ENCODE data around the gene KRTAP1-3.
"Not testable (repeated sequence)": the region's sequence is repeated elsewhere in the genome, so short reads cannot be mapped to it uniquely, and the experiment has no call there.

The KRTAP1-3 gene

GRCh38 chr17:41055130-41055529, 20.5 kb upstream of the KRTAP1-3 start, which contains the start of gene KRTAP2-2:
TSS of gene KRTAP2-2 (minus strand) at chr17:41055230. CDS start at chr17:41055211, 19 bp downstream.
- H3K4me1 ChIP-seq (ENCODE audit: control insufficient read depth in 2 of 2, insufficient read depth in 2 of 2, low read length in 2 of 2); H3K4me3 ChIP-seq (ENCODE audit: low read length in 2 of 2); H3K27ac ChIP-seq (ENCODE audit: low read depth in 2 of 2, low read length in 2 of 2); H3K9ac ChIP-seq (ENCODE audit: low read depth in 1 of 2, low read length in 2 of 2); H3K9me3 ChIP-seq (ENCODE audit: control insufficient read depth in 2 of 2, low read length in 2 of 2); H3K27me3 ChIP-seq (ENCODE audit: control insufficient read depth in 2 of 2, insufficient read depth in 2 of 2, low read length in 2 of 2); H3K36me3 ChIP-seq (ENCODE audit: control insufficient read depth in 2 of 2, insufficient read depth in 2 of 2, low read length in 2 of 2): not testable (repeated sequence)

- H3K27ac ChIP-seq (ENCODE audit: low read depth in 2 of 2, low read length in 2 of 2); H3K36me3 ChIP-seq (ENCODE audit: control insufficient read depth in 2 of 2, insufficient read depth in 2 of 2, low read length in 2 of 2); H3K9ac ChIP-seq (ENCODE audit: low read depth in 1 of 2, low read length in 2 of 2); H3K4me1 ChIP-seq (ENCODE audit: control insufficient read depth in 2 of 2, insufficient read depth in 2 of 2, low read length in 2 of 2); H3K9me3 ChIP-seq (ENCODE audit: control insufficient read depth in 2 of 2, low read length in 2 of 2); H3K4me3 ChIP-seq (ENCODE audit: low read length in 2 of 2); H3K27me3 ChIP-seq (ENCODE audit: control insufficient read depth in 2 of 2, insufficient read depth in 2 of 2, low read length in 2 of 2): not testable (repeated sequence)
These were observed 19.9 kb upstream of the KRTAP1-3 start for GRCh38 chr17:41054556-41054955.

- Histone ChIP-seq H3K9ac (ENCODE audit: low read depth in 1 of 2, low read length in 2 of 2) (no peak overlapping the region), H3K4me1 (ENCODE audit: control insufficient read depth in 2 of 2, insufficient read depth in 2 of 2, low read length in 2 of 2) (no peaks in the 10 kb centered on the region), H3K27ac (ENCODE audit: low read depth in 2 of 2, low read length in 2 of 2) (no peak overlapping the region), H3K9me3 (ENCODE audit: control insufficient read depth in 2 of 2, low read length in 2 of 2) (peaks cover 0 to 3% of the 10 kb centered on the region in 2 donors), H3K27me3 (ENCODE audit: control insufficient read depth in 2 of 2, insufficient read depth in 2 of 2, low read length in 2 of 2) (peaks cover 3 to 5% of the 10 kb centered on the region in 2 donors), H3K36me3 (ENCODE audit: control insufficient read depth in 2 of 2, insufficient read depth in 2 of 2, low read length in 2 of 2) (no peaks in the 10 kb centered on the region), H3K4me3 (ENCODE audit: low read length in 2 of 2) (no peak overlapping the region)
These were observed 19.4 kb upstream of the KRTAP1-3 start for GRCh38 chr17:41054025-41054424.

- Histone ChIP-seq H3K4me1 (ENCODE audit: control insufficient read depth in 2 of 2, insufficient read depth in 2 of 2, low read length in 2 of 2) (no peaks in the 10 kb centered on the region), H3K27ac (ENCODE audit: low read depth in 2 of 2, low read length in 2 of 2) (no peak overlapping the region), H3K36me3 (ENCODE audit: control insufficient read depth in 2 of 2, insufficient read depth in 2 of 2, low read length in 2 of 2) (no peaks in the 10 kb centered on the region), H3K9me3 (ENCODE audit: control insufficient read depth in 2 of 2, low read length in 2 of 2) (peaks cover 0 to 2% of the 10 kb centered on the region in 2 donors), H3K27me3 (ENCODE audit: control insufficient read depth in 2 of 2, insufficient read depth in 2 of 2, low read length in 2 of 2) (peaks cover 2 to 5% of the 10 kb centered on the region in 2 donors), H3K9ac (ENCODE audit: low read depth in 1 of 2, low read length in 2 of 2) (no peak overlapping the region), H3K4me3 (ENCODE audit: low read length in 2 of 2) (no peak overlapping the region)
These were observed 17.9 kb upstream of the KRTAP1-3 start for GRCh38 chr17:41052566-41052965.

- H3K9me3 ChIP-seq (ENCODE audit: control insufficient read depth in 2 of 2, low read length in 2 of 2), result no peaks in the 10 kb centered on the region
- H3K36me3 ChIP-seq (ENCODE audit: control insufficient read depth in 2 of 2, insufficient read depth in 2 of 2, low read length in 2 of 2), result no peaks in the 10 kb centered on the region
- no peaks in the 10 kb centered on the region for H3K4me1 ChIP-seq (ENCODE audit: control insufficient read depth in 2 of 2, insufficient read depth in 2 of 2, low read length in 2 of 2)
- no peak overlapping the region for H3K4me3 ChIP-seq (ENCODE audit: low read length in 2 of 2)
- H3K27me3 ChIP-seq (ENCODE audit: control insufficient read depth in 2 of 2, insufficient read depth in 2 of 2, low read length in 2 of 2), result peaks cover 5% of the 10 kb centered on the region in 2 donors
- H3K9ac ChIP-seq (ENCODE audit: low read depth in 1 of 2, low read length in 2 of 2), result no peak overlapping the region
- H3K27ac ChIP-seq (ENCODE audit: low read depth in 2 of 2, low read length in 2 of 2), result no peak overlapping the region
These were observed 14.4 kb upstream of the KRTAP1-3 start for GRCh38 chr17:41049110-41049509.

- Histone ChIP-seq H3K36me3 (ENCODE audit: control insufficient read depth in 2 of 2, insufficient read depth in 2 of 2, low read length in 2 of 2) (no peaks in the 10 kb centered on the region), H3K4me3 (ENCODE audit: low read length in 2 of 2) (no peak overlapping the region), H3K27ac (ENCODE audit: low read depth in 2 of 2, low read length in 2 of 2) (no peak overlapping the region), H3K9ac (ENCODE audit: low read depth in 1 of 2, low read length in 2 of 2) (no peak overlapping the region), H3K27me3 (ENCODE audit: control insufficient read depth in 2 of 2, insufficient read depth in 2 of 2, low read length in 2 of 2) (peaks cover 3 to 5% of the 10 kb centered on the region in 2 donors), H3K4me1 (ENCODE audit: control insufficient read depth in 2 of 2, insufficient read depth in 2 of 2, low read length in 2 of 2) (no peaks in the 10 kb centered on the region), H3K9me3 (ENCODE audit: control insufficient read depth in 2 of 2, low read length in 2 of 2) (no peaks in the 10 kb centered on the region)
These were observed 13.8 kb upstream of the KRTAP1-3 start for GRCh38 chr17:41048441-41048840.

GRCh38 chr17:41046735-41047465, 12.2 kb upstream of the KRTAP1-3 start, which contains the start of gene KRTAP2-1:
TSS of gene KRTAP2-1 (minus strand) at chr17:41047316. CDS start at chr17:41047267, 49 bp downstream.
- not testable (repeated sequence) for H3K36me3 ChIP-seq (ENCODE audit: control insufficient read depth in 2 of 2, insufficient read depth in 2 of 2, low read length in 2 of 2); H3K27me3 ChIP-seq (ENCODE audit: control insufficient read depth in 2 of 2, insufficient read depth in 2 of 2, low read length in 2 of 2); H3K9ac ChIP-seq (ENCODE audit: low read depth in 1 of 2, low read length in 2 of 2); H3K4me3 ChIP-seq (ENCODE audit: low read length in 2 of 2); H3K27ac ChIP-seq (ENCODE audit: low read depth in 2 of 2, low read length in 2 of 2); H3K9me3 ChIP-seq (ENCODE audit: control insufficient read depth in 2 of 2, low read length in 2 of 2); H3K4me1 ChIP-seq (ENCODE audit: control insufficient read depth in 2 of 2, insufficient read depth in 2 of 2, low read length in 2 of 2)

- Histone ChIP-seq H3K9me3 (ENCODE audit: control insufficient read depth in 2 of 2, low read length in 2 of 2) (no peaks in the 10 kb centered on the region), H3K9ac (ENCODE audit: low read depth in 1 of 2, low read length in 2 of 2) (no peak overlapping the region), H3K36me3 (ENCODE audit: control insufficient read depth in 2 of 2, insufficient read depth in 2 of 2, low read length in 2 of 2) (no peaks in the 10 kb centered on the region), H3K27ac (ENCODE audit: low read depth in 2 of 2, low read length in 2 of 2) (no peak overlapping the region), H3K4me3 (ENCODE audit: low read length in 2 of 2) (no peak overlapping the region), H3K4me1 (ENCODE audit: control insufficient read depth in 2 of 2, insufficient read depth in 2 of 2, low read length in 2 of 2) (no peaks in the 10 kb centered on the region), H3K27me3 (ENCODE audit: control insufficient read depth in 2 of 2, insufficient read depth in 2 of 2, low read length in 2 of 2) (peaks cover 2 to 5% of the 10 kb centered on the region in 2 donors)
These were observed 8.3 kb upstream of the KRTAP1-3 start for GRCh38 chr17:41042953-41043352.

GRCh38 chr17:41040783-41041571, 6.3 kb upstream of the KRTAP1-3 start, which contains the start of gene KRTAP1-1:
TSS of gene KRTAP1-1 (minus strand) at chr17:41041450. CDS start at chr17:41041397, 53 bp downstream.
- H3K27ac ChIP-seq (ENCODE audit: low read depth in 2 of 2, low read length in 2 of 2); H3K4me1 ChIP-seq (ENCODE audit: control insufficient read depth in 2 of 2, insufficient read depth in 2 of 2, low read length in 2 of 2): not testable (repeated sequence)

GRCh38 chr17:41037853-41038350, 3.2 kb upstream of the KRTAP1-3 start:
- Histone ChIP-seq H3K4me1 (ENCODE audit: control insufficient read depth in 2 of 2, insufficient read depth in 2 of 2, low read length in 2 of 2) (no peaks in the 10 kb centered on the region), H3K9ac (ENCODE audit: low read depth in 1 of 2, low read length in 2 of 2) (no peak overlapping the region), H3K36me3 (ENCODE audit: control insufficient read depth in 2 of 2, insufficient read depth in 2 of 2, low read length in 2 of 2) (no peaks in the 10 kb centered on the region), H3K9me3 (ENCODE audit: control insufficient read depth in 2 of 2, low read length in 2 of 2) (no peaks in the 10 kb centered on the region), H3K4me3 (ENCODE audit: low read length in 2 of 2) (no peak overlapping the region), H3K27me3 (ENCODE audit: control insufficient read depth in 2 of 2, insufficient read depth in 2 of 2, low read length in 2 of 2) (no peaks in the 10 kb centered on the region), H3K27ac (ENCODE audit: low read depth in 2 of 2, low read length in 2 of 2) (no peak overlapping the region)

More at GRCh38 chr17:41040783-41041571, 6.3 kb upstream of the KRTAP1-3 start, which contains the start of gene KRTAP1-1:
- not testable (repeated sequence) for H3K36me3 ChIP-seq (ENCODE audit: control insufficient read depth in 2 of 2, insufficient read depth in 2 of 2, low read length in 2 of 2); H3K9ac ChIP-seq (ENCODE audit: low read depth in 1 of 2, low read length in 2 of 2); H3K9me3 ChIP-seq (ENCODE audit: control insufficient read depth in 2 of 2, low read length in 2 of 2); H3K4me3 ChIP-seq (ENCODE audit: low read length in 2 of 2); H3K27me3 ChIP-seq (ENCODE audit: control insufficient read depth in 2 of 2, insufficient read depth in 2 of 2, low read length in 2 of 2)

Data from mucosa of rectum (tissue), 2 donors.